ENCODE data around the gene PROM2.

Gene PROM2

DNA sequence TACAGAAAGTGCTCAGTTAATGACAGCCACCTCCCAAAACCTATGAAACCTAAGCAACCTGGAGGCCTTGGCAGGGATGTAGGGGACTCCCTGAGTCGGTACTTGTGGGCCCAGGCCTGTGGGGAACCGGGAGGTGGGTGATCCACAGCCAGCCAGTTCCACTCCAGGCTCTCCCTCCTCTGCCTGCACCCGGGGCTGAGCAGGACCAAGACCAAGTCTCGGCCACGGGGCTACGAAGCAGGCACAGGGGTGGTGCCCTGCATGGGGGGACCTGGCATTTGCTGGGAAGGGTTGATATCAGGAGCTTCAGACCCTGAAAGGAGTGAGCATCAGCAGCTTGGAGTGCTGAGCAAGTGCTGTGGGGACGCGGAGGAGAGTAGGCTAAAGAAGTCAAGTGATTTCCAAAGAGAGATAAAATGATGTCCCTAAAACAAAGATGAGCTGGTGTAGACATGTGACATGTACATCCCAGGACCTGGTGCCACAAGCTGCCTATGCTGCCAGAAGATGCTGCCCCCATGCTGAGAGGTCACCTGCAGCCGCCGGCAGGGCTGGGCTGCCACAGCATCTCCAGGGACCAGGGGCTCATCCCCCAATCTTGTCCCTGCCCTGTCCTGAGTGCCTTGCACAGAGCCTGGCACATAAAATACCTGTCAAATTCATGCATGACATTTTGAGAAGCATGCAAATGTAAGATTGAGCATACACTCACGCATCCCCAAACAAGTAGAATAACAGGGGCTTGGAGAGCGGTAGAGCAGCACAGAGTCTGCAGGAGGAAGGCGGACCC is 44.4 kb downstream of the PROM2 start:
- FAIRE-seq (no peak), DNase-seq (ENCODE audit: insufficient read length, low spot score) (no peak)

DNA sequence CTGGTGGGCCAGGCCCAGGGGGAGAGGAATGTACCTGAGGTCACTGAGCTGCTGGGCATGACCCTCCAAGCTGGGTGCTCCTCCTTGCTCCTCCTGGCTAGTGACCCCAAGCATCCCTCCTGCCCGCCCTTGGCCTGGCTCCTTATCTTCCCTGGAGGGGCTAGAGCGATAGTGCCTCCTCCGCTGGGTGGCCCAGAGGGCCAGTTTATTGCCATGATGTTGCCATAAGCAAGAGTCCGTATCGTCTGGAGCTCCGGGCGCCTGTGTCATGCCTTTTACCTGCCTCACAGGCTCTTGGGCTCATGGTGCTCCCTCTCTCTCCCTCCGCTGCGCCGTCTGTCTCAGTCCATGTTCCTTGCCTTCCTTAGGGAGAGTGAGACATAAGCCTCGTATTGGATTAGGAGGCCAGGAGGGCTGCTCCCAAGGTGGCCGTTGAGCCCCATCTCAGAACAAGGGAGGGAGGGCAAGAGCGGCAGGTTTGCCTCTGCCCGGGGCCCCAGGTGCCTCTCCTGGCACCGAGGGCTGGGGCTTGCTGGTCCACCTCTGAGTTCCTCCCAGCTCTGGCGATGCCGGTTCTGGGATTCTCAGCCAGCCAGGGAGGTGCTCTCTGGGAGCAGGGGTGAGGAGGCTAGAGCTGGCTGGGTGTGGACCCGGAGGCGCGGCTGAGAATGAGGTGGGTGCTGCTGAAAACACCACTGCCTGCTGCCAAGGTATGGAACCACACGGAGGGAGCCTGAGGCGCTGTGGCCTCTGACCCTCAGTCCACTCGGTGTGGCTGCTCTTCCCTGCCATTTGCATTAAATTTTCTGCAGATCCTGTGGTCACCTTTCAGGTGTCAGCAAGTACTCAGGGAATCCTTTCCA is 45.5 kb downstream of the PROM2 start:
- DNase-seq (ENCODE audit: insufficient read length, low spot score) (no peak), FAIRE-seq (no peak)

DNA sequence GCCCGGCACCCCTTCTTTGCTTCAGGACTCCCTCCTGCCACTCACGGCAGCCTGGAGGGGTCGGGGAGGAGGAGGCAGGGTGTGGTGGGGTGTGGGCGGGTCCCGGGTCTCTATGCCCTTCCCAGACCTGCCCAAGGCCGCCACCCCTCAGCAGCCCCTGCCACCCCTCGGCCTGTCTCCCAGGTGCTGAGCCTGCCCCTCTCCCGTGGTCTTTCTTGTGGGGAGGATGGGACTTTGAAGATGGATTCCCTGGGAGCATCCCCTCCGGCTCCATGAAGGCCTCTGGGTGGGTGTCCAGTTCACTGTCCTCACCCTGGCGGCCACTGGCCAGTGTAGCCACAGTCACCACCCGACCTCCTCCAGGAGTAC is 46.1 kb downstream of the PROM2 start:
- FAIRE-seq: no peak
- no peak for DNase-seq (ENCODE audit: insufficient read length, low spot score)

DNA sequence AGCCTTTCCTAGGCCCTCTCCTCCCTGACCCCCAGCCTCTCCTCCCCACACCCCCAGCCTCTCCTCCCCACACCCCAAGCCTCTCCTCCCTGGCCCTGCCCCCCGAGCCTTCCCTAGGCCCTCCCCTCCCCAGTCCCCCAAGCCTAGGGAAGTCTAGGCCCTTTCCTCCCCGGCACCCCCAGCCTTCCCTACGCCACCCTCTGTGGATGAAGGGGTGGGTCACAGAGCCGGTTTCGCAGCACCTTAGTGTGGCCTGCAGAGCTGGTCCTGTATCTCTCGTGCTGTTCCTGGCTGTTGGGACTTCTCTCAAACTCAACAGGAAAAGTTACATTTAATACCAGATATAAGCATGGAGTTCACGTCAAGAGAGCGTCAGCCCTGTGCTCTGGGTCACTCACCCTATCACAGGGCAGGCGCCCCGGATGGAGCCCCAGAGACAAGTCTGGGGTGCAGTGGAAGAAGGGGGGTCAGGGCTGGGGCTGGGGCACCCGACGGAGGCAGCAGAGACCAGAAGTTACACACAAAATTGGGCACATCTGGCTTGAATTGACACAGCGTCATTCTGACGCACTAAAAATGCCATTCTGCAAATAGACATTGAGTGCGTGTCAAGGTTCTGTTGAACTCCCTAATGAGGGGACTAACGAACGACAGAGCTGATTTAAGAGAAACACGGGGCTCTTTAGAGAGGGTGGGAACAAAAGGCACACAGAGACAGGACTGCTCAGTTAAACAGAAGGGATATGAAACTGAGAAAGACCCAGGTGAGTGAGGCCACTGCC is 46.9 kb downstream of the PROM2 start:
- FAIRE-seq (no peak), DNase-seq (ENCODE audit: insufficient read length, low spot score) (no peak)

DNA sequence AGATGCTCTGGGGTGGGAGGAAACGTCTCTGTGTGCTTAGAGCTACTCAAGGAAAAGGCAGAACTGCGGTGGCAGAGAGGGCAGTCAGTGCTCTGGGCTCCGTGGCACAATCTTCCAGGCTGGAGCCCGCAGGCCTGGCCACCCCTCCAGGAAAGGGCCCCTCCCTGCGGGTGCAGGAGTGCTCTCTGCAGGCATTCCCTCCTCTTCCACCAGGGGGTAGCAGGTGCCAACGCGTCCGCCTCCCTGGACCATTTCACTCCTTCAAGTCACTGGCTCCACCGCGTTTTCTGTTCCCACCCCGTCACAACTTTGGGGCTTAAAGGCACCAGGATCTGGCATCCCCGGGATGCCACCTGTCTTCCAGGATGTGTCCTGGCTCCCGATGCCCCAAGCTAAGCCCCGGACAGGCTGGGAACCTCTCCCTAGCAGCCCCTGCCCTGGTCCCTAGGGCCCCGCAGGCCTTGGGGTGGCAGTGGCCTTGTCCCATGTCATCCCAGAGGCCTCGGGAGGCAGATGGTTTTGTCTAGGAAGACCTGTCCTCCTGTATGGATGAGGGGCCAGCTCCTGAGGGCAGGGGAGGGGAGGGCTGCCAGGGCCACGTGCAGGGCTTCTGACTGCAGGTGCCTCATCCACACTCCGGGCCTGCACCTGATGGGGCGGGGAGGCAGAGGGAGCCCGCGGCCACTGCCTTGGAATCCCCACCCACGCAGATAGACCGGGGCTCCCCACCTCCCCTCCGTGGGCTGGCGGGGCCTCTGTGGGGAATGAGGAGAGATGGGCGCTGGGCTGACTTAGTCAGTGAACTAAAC is 49.3 kb downstream of the PROM2 start:
- DNase-seq (ENCODE audit: insufficient read length, low spot score) (no peak), FAIRE-seq (no peak)

DNA sequence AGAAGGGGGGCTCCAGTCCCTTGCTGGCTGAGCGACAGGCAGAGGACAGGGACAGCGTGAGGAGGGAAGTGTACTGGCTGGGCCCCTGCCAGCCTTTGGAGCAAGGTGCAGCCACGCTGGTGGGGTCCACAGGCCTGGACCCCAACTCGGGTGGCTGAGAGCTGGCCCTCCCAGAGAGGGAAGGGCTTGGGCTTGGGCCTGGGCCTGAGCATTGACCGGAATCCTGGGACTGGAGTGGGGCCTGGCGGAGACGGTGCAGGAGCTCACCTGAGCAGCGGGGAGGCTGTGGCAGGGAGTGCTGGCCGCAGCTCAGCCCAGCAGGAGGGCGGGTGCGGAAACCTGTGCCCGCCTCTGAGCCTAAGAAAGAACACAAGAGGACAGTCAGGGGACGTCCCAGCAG is 50.8 kb downstream of the PROM2 start:
- DNase-seq (ENCODE audit: insufficient read length, low spot score): no peak
- FAIRE-seq: no peak

DNA sequence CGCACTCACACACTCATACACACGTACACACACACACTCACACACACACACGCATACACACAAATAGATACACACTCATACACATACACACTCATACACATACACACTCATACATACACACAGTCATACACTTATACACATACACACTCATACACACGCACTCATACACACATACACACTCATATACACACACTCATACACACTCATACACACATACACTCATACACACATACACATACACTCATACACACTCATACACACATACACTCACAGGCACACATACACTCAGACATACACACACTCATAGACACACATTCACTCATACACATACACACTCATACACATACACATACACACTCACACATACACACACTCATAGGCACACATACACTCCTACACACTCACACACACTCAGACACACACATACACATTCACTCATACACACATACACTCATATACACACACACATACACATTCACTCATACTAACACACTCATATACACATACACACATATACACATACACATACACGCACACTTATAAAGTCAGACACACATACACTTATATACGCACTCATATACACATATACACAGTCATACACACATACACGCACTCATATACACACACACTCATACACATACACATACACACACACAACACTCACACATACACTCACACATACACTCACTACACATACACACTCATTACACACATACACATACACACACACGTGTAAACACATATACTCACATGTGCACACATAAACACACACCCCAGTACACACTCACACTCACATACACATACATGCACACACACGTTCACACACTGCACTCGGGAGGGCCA is 51.6 kb downstream of the PROM2 start:
- FAIRE-seq (no peak), DNase-seq (ENCODE audit: insufficient read length, low spot score) (no peak)

DNA sequence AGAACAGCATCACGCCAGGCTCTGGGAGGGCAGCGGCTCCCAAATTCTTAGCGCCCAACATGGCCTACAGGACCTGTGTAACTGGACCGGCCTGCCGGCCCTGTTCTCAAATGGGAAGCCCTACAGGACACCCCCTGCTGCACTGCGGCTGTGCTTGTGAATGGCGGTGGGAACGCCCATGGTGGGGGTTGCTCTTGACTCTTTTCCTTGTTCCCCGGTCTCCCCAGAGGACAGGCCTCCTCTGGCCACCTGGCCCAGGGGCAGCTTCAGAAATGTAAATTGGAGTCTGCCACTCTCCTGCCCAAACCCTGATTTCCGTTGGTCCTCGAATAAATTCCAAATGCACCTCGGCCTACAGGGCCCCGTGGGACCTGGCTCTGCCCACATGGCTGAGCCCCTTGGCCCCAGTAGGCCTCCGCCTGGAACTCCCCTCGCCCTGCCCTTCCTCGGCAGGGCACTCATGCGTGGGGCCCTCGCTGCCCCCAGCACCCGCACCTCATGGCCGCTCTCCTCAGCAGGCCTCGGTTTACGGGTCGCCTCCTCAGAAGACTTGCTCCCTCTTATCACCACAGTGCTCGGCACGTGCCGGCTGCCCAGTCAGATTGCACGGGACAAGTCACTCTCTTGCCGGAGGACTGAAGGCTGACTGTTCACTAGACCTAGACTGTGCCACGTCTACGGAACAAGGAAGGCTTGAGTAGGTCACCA is 52.3 kb downstream of the PROM2 start:
- no peak for FAIRE-seq
- no peak for DNase-seq (ENCODE audit: insufficient read length, low spot score)

DNA sequence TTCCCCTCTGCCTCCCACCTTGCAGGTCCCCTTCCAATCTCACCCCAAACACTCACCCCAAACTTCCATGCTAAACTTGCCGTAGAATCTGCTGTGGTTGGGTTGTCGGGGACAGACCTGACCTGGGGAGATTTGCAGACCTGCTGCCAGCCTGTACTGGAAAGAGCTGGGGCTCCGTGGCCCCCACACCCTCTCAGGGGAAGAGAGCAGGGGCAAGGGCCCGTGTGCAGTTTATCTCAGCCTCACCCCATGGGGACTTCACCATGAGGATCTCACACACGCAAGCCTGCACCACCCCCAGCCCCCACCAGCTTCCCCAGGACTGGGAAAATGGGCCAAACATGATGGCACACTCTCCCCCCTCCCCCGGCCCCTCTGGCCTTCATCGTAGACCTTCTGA is 53.6 kb downstream of the PROM2 start:
- FAIRE-seq: no peak
- no peak for DNase-seq (ENCODE audit: insufficient read length, low spot score)

DNA sequence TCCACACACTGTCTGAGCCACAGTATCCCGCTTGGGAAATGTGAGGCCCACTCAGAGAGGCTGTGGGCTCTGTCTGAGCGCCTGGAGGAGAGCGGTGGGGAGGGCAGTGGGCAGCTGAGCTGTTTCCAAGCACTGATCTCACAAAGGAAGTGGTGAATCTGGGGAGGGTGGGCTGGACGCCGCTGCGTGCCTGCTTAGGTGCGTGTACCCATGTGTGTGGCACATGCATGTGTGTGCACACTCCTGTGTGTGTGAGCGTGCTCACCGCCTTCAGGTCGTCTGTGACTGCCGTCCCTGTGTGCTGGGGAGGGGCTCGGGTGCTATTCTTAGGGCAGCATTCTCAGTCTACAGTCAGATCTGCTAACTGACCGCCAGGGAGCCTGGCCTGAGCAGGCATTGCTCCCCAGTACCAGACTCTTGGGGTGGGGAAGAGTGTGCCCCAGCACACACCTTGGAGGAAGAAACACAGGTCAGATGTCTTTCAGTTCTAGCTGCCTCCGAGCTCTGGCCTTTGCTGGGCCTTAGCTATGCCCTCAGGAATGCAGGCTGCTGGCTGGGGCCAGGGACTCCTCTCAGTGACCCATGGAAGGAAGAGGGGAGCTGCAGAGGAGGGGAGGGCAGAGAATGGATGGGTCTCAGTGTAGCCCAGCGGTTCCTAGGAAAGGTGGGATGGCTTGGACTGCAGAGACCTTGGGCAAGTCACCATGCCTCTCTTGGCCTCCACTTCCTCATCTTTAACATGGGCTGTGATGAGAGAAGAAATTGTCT is 54.3 kb downstream of the PROM2 start:
- FAIRE-seq (no peak), DNase-seq (ENCODE audit: insufficient read length, low spot score) (no peak)

DNA sequence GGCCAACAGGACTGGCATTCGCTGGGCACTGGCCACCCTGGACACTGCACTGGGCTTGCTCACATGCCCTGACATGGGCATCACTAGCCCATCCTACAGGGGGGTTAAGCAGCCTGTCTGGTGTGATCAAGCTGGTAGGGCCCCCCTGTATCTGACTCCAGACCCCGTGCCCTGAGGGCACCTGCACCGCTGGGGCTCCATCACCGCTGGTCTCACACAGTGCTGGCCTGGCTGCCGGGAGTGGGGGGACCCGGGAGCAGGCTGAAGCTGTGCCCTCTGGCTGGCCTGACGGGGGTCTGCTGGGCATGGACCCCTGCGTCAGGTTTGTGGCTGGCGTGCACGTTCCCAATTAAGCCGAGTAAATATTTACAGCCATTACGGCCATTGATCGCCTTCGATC is 55.2 kb downstream of the PROM2 start:
- FAIRE-seq: no peak
- DNase-seq (ENCODE audit: insufficient read length, low spot score): no peak

DNA sequence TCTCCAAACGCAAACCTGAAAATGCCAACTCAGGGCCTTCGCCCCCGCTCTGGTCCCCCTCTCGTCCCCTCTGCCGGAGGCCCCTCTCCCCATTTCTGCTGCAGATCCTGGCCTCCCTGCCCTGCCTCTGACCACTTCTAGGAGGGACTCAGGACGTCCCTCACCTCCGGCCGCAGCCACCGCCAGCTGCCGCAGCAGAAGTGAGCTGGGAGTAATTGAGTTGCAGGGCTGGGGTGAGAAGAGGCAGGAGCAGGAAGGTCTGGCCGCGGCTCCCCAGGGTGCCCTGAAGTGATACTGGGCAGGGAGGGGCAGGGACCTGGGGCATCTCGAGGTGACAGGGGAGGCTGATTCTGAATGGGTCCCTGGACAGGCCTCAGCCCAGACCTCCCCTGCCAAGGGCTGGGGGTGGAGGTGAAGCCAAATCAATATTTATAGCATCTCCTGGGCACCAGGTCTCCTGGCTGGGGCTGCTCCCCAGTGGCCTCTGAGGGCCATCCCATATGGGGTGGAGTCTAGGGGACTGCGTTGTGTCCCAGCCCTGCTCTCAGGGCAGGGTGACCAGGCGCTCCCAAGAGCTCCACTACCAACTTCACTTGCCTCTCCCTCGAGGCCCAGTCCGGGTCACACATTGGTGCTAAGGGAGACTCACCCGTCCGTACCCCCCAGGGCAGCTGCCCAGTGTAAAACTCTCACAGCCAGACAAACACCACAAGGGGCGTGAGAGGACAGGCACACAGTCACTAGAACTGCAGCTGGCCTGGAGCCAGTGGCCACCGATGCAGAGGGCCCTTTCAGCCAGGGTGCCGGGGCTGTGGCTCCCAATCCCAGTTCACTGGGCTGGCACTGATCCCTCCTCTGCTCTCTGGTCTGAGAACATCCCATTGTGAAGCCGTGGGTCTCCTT is 55.9 kb downstream of the PROM2 start:
- FAIRE-seq (no peak), DNase-seq (ENCODE audit: insufficient read length, low spot score) (no peak)

DNA sequence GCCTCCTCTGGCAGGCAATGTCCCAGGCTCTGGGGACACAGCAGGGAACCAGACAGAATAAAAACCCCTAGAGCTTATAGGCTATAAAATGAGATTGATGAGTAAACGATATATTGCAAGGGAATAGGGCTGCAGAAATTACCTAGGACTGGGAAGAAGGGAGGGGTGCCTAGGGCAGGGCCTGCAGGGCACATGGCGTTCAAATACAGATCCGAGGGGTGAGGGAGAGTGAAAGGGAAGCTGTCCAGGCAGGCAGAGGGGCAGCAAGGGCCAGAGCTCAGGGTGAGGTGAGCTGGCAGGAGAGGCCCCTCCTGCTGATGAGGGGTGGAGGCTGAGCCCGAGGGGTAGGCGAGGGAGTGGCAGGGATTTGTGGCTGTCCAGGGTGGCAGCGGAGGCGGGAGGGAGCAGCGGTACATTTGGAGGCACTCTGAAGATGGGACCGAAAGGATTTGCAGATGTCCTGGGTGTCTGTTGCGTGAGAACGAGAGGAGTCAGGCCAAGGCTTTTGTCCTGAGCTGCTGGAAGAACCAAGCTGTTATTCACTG is 56.6 kb downstream of the PROM2 start:
- DNase-seq (ENCODE audit: insufficient read length, low spot score) (no peak), FAIRE-seq (no peak)

DNA sequence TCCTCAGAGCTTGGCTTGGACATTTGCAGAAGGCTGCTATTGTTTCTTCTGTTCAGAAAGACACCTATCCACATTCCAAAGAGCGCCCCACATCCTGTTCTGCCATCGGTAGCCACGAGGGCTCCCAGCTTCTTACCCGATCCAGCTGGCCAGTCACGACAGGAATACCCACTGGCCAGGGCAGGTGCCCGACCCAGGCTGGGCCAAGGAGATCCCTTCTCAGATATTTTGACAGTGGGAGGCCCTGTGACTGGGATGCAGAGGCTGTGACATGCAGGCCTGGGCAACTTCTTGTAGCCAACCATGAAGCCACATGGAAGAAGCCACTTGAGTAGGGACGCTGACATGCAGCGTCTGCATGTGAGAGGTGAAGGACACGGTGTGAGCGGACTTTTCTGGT is 57.4 kb downstream of the PROM2 start:
- FAIRE-seq (no peak), DNase-seq (ENCODE audit: insufficient read length, low spot score) (no peak)

DNA sequence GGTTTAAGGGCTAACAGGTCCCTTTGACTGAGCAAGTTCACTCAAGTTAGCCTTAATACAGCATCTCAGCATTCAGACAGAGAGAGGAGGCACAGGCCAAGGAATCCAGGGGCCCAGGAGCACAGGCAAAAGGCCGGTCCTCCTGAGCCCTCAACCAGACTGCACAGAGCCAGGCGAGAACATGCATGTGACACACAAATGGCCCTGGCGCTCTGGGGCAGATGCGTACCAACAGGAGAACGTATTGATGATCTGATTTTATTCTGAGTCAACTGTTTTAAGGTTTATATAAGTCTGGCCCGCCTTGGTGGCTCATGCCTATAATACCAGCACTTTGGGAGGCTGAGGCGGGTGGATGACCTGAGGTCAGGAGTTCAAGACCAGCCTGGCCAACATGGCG is 57.8 kb downstream of the PROM2 start:
- DNase-seq (ENCODE audit: insufficient read length, low spot score) (no peak), FAIRE-seq (no peak)

DNA sequence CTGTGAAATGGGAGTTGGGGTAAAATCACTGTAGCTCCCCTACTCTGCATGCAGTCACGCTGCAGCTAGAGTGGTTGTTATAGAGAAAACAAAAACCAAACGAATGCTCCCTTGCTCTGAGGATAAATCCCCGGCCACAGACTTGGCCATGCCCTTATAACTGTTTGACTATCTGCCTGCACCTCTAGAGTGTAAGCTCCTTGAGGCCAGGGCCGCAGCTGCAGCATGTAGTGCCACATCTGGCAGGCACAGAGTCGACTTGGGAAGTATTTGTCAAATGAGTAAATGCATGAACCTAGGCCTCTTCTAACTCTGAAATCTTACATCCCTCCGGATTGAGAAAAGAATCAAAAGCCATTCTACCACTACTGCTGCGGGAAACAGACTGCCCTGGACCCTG is 58.8 kb downstream of the PROM2 start:
- no peak for FAIRE-seq

DNA sequence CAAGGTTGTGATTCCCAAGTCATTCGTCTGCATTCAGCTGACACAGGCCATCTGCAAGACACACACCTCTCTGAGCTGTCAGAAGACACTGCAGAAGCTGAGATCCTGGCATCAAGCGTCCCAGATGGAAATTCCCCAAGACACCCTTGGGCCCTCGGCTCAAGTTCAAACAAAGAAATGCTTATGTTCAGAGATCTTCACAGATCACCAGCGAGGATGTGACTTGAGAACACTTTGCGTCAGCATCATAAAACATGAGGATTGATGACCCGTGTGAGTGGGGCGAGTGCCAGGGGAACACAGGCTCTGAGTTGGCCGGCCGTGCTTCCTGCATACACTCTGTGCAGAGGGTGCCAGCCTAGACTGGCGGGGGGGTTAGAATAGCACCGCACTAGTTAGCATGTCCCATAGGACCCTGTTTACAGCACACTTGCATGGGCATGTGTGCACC is 59.7 kb downstream of the PROM2 start:
- FAIRE-seq (no peak), DNase-seq (ENCODE audit: insufficient read length, low spot score) (no peak)

More for the DNA sequence above, 58.8 kb downstream of the PROM2 start:
- no peak for DNase-seq (ENCODE audit: insufficient read length, low spot score)

Measured in GM19239 (cell line).